Brain pericyte (primary cell): ENCODE results near the gene GSN.
A peak's percentile ranks its signal among the peaks of the same experiment; 100 is the strongest.

Experiments
- DNase-seq: peaks from one replicate; pipeline ENCODE4 v3.0.0-alpha.2; 2012; ENCODE audit warnings: low read depth, low spot score

The GSN gene

DNA sequence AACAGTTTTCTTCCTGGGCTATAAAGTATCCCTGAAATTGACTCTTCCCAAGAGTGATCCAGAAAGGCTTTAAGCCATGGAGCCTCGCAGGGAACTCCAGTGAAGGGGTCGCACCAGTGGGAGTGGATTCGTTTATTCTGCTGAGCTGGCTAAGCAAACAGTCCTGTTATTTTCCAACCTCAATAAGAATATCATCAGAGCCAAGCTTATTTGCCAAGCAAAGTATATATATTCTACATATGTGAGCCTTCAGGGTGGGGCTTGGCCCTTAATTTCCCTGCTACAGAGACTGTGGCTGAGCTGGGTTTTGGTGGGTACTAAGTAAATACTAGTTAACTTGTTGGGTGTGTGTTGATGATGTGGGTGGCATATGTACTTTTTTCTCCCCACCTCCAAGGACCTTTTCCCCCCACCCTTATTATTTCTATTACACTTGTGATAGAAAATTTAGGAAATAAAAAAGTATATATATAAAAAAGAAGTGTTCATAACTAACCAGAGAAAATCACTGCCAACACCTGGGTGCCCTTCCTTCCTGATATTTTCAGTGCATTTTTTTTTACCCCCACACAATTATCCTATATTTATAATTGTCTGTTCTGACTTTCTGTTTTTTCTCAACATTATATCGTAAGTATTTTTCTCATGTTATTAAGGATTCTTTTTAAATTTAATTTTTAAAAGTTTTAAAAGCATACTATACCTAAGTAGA is 5.3 kb downstream of the GSN start:
- no peak for DNase-seq

GRCh38 chr9:121274851-121275250 is 6.9 kb downstream of the GSN start:
- no peak for DNase-seq

GRCh38 chr9:121275781-121276658 is 8.1 kb downstream of the GSN start:
- no peak for DNase-seq

DNA sequence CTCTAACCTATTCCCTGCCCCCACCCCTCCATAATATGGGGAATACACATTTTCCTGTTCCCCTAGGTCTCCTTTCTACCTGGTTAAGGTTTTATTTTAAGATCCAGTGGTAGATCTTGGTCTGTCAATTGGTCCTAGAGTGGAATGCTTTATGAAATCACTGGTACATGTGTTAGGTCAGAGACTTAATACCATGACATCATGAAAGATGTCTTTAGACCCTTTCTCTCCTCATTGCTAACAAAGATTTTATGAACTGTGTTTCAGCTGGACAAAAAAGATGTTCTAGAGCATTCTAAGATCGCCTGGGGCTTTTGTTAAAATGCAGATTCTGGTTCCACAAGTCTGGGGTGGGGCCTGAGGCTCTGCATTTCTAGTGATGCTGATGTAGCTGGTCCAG is 9.1 kb downstream of the GSN start:
- DNase-seq, result no peak

- DNase-seq, result no peak
Measured at GRCh38 chr9:121277518-121278295, 9.7 kb downstream of the GSN start.

DNA sequence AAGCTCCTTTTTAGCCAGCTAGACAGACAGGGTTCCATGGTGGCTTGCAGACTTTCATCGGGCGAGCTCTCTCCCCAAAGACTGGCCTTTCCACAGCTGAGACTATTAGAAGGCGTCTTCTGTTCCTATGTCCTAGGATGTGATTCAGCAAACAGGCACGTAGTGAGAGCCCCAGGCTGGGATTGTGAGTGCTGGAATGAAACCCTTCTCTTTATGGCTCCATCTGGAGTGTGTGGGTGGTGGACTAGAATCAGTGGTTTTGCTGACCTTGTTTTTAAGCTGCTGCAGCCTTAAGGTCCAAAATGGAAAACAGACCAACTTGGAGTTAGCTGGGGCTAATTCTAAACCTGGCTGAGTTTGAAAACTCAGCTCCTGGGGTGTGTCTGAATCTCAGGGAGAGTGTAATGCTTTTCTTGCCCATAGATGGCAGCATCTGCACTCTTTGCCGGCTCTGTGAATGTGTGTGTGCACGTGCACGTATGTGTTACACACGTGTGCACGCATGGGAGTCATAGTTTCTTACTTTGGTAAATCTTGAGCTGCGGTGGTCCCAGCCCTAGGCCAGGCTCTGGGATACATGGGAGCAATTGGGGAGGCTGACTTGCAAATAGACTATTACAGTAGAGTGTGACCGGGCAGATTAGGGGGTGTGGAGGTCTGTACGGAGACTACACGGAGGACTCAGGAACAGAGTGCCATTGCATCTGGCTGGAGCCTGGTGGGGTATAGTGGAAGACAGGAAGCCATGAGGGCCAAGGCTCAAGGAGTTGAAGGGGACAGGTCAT is 10.7 kb downstream of the GSN start:
- peak; percentile 85 for DNase-seq

DNA sequence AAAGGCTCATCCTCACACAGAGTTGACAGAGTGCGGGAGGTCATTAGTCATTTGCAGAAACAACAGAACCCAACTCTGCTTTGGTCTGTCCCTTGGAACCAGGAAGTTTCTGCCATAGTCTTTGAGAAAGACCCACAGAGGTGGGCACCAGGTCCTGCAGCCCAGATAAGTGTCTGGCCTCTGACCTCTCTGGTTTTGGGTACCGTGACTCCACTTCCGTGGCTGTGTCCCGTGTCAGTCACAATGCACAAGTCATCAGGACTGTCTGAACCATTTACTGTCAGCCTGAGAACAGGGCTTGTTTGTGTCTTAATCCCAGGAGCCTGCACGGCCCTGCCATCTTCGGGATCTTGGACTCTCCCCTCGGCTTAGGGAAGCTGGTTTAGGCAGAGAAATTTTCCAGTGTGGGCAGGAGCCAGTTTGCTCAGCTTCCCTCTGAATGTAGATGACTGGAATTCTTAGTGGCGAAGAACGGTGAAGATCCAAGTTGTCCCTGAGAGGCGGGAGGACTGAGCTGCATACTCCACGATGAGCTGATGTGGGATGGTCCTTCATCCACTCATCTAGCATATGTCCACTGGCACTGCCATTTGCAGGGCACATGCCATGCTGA is 11.9 kb downstream of the GSN start:
- DNase-seq, result no peak

GRCh38 chr9:121280715-121281613 is 13.0 kb downstream of the GSN start:
- DNase-seq, result no peak

DNA sequence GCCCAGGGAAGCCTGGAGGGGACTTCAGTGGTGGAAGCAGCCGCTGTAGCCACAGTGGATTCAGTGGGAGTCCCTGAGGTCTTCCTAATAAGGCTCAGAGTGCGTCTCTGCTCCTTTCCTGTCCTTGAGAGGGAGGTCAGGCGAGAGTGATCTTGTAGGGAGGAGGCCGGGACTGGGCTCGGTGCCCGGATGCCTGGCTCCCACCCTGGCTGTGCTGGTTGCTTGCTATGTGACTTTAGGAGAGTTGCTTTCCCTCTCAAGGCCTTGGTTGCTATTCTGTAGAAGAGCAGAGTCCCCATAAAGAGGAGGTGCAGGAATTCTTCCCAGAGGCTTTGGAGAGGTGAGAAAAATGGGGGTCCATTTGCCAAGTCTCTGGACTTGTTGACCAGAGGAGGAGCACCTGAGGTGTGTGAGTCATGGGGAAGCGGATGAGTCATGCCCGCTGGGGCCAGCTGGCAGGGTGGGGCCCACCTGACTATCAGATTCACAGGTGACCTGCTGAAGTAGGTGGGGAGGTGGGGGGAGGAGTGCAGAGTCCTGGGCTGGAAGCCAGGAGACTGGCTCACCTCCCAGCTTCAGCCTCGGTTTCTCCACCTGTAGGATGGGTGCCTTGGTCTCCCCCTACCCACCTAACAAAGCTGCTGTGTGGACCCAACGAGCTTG is 13.8 kb downstream of the GSN start:
- no peak for DNase-seq

- no peak for DNase-seq
Measured at GRCh38 chr9:121282277-121283079, 14.5 kb downstream of the GSN start.

DNA sequence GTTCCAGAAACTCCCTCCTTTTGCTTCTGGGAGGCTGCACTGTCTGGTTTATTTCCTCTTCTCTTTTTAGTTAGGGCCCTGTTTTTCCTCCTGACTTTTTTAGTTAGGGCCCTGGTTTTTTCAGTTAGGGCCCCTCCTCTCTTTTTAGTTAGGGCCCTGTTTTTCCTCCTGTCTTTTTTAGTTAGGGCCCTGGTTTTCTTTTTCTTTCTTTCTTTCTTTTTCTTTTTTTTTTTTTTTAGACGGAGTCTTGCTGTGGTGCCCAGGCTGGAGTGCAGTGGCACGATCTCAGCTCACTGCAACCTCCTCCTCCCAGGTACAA is 15.1 kb downstream of the GSN start:
- no peak for DNase-seq

DNA sequence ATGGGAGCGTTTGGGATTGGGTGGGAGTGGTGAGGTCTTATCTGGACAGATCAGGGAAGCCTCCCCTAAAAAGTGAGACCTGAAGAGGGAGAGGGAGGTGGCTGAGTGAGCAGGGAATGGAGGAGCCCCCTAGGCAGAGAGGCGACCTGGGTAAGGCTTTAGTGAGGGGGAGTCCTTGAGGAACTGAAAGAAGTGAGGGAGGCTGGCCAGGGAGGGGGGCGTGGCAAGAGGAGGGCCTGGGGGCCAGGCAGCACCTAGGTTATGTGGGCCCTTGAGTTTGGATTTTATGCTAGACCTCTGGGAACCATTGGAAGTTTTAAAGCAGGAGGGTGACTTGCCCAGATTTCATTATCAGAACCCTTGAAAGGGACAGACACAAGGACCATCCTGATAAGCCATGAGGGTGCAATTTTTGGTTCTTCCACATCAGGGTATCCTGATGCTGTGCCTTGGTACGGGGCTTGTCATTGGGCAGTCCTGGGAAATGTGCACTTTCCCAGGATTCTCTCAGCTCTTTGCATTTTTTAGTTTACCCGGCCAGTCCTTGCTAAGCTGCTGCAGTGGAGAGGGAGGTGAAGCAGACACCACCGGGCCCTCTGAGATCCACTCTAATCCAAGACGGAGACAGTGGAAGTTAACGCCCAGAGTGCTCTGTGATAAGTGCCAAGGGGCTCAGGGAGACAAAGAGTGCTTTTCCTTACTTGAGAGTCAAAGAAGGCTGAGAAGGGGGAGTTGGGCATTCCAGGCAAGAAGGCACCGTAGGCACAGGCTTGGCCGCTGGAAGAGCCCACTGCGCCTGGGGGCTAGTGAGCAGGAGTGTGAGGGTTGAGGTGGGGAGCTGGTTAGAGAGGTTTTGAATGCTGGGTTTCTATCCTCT is 16.1 kb downstream of the GSN start:
- DNase-seq, result no peak

- no peak for DNase-seq
Measured at GRCh38 chr9:121284733-121285451, 16.9 kb downstream of the GSN start.

GRCh38 chr9:121285835-121286687 is 18.1 kb downstream of the GSN start:
- DNase-seq, result no peak

DNA sequence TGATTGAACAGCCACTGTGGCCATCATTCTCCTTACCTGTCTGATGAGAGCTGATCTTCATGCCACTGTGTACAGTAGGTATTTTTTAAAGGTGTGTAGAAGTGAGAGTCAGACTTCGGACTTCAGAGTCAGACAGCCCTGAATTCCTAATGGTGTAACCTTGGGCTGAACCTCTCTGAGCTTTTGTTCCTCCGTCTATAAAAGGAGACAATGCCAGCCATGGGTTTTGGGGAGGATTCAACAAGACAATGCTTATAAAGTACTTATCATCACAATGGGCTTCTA is 18.7 kb downstream of the GSN start:
- no peak for DNase-seq

DNA sequence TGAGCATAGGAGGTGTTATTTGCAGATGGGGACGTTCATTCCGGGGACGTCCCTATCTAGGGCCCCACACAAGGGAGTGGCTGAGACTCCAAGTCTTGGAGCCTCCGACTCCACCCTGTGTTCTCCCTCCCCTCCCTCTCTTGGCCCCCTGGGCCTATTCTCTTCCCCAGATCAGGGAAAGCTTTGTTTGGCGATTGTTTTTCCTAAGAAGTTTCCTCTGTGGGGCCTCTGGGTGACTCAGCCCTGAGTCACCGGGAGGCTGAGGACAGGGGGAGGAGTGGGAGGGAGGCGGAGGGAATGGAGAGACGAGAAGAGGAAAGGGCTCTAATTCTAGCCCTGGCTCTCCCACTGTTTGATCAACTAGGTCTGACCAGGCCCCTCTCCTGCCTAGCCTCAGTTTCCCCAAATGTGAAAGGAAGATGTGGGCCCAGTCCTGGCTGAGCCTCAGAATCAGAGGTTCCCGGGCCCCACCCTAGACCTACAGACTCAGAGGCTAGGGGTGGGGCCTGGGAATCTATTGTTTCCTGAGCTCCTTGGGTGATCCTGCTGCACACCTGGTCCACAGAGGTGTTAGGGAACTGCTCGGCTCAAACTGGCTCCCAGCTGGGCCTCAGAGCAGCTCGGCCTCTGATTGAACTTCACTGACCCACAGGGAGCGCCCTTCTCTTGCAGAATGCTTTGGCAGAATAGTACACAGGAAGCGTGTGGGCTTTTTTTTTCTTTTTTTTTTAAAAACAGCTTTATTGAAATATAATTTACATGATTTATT is 19.2 kb downstream of the GSN start:
- peak; percentile 89 for DNase-seq
